A549 (cell line): ENCODE data around the gene SLC32A1. TPM values are rescaled to one million over a fixed set of nuclear protein-coding genes. Genes with fewer than 3 reads are reported as not detected.

ENCODE experiments used
- ATAC-seq, 2 experiments: fragments of 200-7000 bp in 1 of 2; fragments of >200 bp in 1 of 2; cut with Nextera tagmentation in 1 of 2; cut with Tn5 transposase in 1 of 2; 3 replicates each; pipeline versions ENCODE4 v1.8.0 to v1.9.1; 2018 to 2020; ENCODE audit warnings: mild to moderate bottlenecking in 1 of 2, moderate library complexity in 1 of 2
- CTCF ChIA-PET: fragments of 300-600 bp; sonication (Branson Sonifier 250); formaldehyde crosslinking; extraction: SDS; loops from one replicate; lab custom pipeline; 2021; ENCODE audit warnings: antibody characterized with exemption, inconsistent platforms; lab: Yijun Ruan, JAX
- POLR2A ChIA-PET: fragments of 350-600 bp; formaldehyde crosslinking; extraction: SDS; loops from one replicate; lab custom pipeline; 2021; ENCODE audit warnings: antibody characterized with exemption, inconsistent platforms; lab: Yijun Ruan, JAX
- DNase-seq, 2 experiments: peaks; one replicate each; pipeline versions ENCODE4 v3.0.0 to v3.0.0-alpha.2; 2011 to 2016; ENCODE audit warnings: low read depth in 1 of 2, low spot score in 1 of 2
- FAIRE-seq: peaks from 2 replicates; lab custom pipeline; 2011; peaks lifted over from hg19 to GRCh38; lab: Jason Lieb, UNC
- H3K27ac ChIP-seq, 2 experiments: fragments of >200 bp; sonication (Bioruptor Twin); formaldehyde crosslinking; 3 replicates each; pipeline ENCODE4 v1.5.1; 2016 to 2017
- H3K4me1 ChIP-seq: fragments of >200 bp; sonication (Bioruptor Twin); formaldehyde crosslinking; 3 replicates; pipeline ENCODE4 v1.6.1; 2016
- H3K4me2 ChIP-seq: fragments of >200 bp; sonication (Bioruptor Twin); formaldehyde crosslinking; 3 replicates; pipeline ENCODE4 v1.6.1; 2016
- H3K4me3 ChIP-seq: fragments of >200 bp; sonication (Bioruptor Twin); formaldehyde crosslinking; 3 replicates; pipeline ENCODE4 v1.5.1; 2016
- H3K9me3 ChIP-seq: fragments of >200 bp; sonication (Bioruptor Twin); formaldehyde crosslinking; 3 replicates; pipeline ENCODE4 v1.6.1; 2016
- ATOH8 ChIP-seq: fragments of 250-450 bp; sonication (Bioruptor Pico); IDR thresholded peaks from 2 replicates; pipeline ENCODE4 v1.5.0; 2020; ENCODE audit warnings: low read depth, mild to moderate bottlenecking, moderate library complexity
- CBX8 ChIP-seq: fragments of 200-600 bp; sonication (generic); IDR thresholded peaks from 2 replicates; pipeline ENCODE4 v1.6.1; 2016
- CTCF ChIP-seq: fragments of >200 bp; sonication (Bioruptor Twin); formaldehyde crosslinking; IDR thresholded peaks from 3 replicates; pipeline ENCODE4 v1.5.1; 2016
- ELK1 ChIP-seq: fragments of 150-350 bp; IDR thresholded peaks from 2 replicates; pipeline ENCODE4 v1.6.1; 2014; ENCODE audit warnings: low read depth, mild to moderate bottlenecking, low read length
- FOSB ChIP-seq: fragments of 250-450 bp; sonication (Bioruptor Pico); IDR thresholded peaks from 2 replicates; pipeline ENCODE4 v1.5.0; 2020; ENCODE audit warnings: mild to moderate bottlenecking, moderate library complexity
- FOXS1 ChIP-seq: fragments of 250-450 bp; sonication (Bioruptor Pico); IDR thresholded peaks from 2 replicates; pipeline ENCODE4 v1.5.0; 2020; ENCODE audit warnings: mild to moderate bottlenecking, moderate library complexity
- GATA3 ChIP-seq: IDR thresholded peaks from 2 replicates; pipeline ENCODE4 v1.6.1; 2012; ENCODE audit warnings: borderline replicate concordance
- HDAC2 ChIP-seq: fragments of 200-600 bp; sonication (generic); IDR thresholded peaks from 2 replicates; pipeline ENCODE4 v1.6.1; 2016
- KDM5A ChIP-seq: fragments of 200-600 bp; sonication (generic); IDR thresholded peaks from 2 replicates; pipeline ENCODE4 v1.6.1; 2016; ENCODE audit warnings: antibody characterized with exemption, mild to moderate bottlenecking
- MAZ ChIP-seq: fragments of 150-350 bp; IDR thresholded peaks from 2 replicates; pipeline ENCODE4 v1.6.1; 2014; ENCODE audit warnings: antibody characterized with exemption, low read depth, low read length, borderline replicate concordance
- MYC ChIP-seq: IDR thresholded peaks from 2 replicates; pipeline ENCODE4 v1.6.1; 2012; ENCODE audit warnings: mild to moderate bottlenecking, inconsistent platforms, low read length, improper control_type of control experiment, borderline replicate concordance
- NFE2L2 ChIP-seq: fragments of 150-350 bp; conservative IDR thresholded peaks from 2 replicates; pipeline ENCODE4 v1.6.1; 2014; ENCODE audit warnings: low read length
- NR3C1 ChIP-seq: fragments of >200 bp; sonication (Bioruptor Twin); formaldehyde crosslinking; IDR thresholded peaks from 3 replicates; pipeline ENCODE4 v1.6.1; 2017
- PHF8 ChIP-seq: fragments of 200-600 bp; sonication (generic); IDR thresholded peaks from 2 replicates; pipeline ENCODE4 v1.6.1; 2016; ENCODE audit warnings: low read depth, mild to moderate bottlenecking, antibody characterized with exemption, moderate library complexity, borderline replicate concordance
- RCOR1 ChIP-seq: fragments of 150-350 bp; IDR thresholded peaks from 2 replicates; pipeline ENCODE4 v1.6.1; 2014; ENCODE audit warnings: antibody characterized with exemption, low read length, low read depth
- REST ChIP-seq: fragments of 200-600 bp; sonication (generic); IDR thresholded peaks from 2 replicates; pipeline ENCODE4 v1.6.1; 2016; ENCODE audit warnings: antibody characterized with exemption, mild to moderate bottlenecking, moderate library complexity
- RFX5 ChIP-seq: fragments of 450-650 bp; IDR thresholded peaks from 2 replicates; pipeline ENCODE4 v1.7.1; 2014; ENCODE audit warnings: antibody characterized with exemption, mild to moderate bottlenecking, moderate library complexity
- SREBF2 ChIP-seq: fragments of 450-650 bp; IDR thresholded peaks from 2 replicates; pipeline ENCODE4 v1.6.1; 2014; ENCODE audit warnings: mild to moderate bottlenecking, moderate library complexity
- ZNF302 ChIP-seq: fragments of 250-450 bp; sonication (Bioruptor Pico); IDR thresholded peaks from 2 replicates; pipeline ENCODE4 v1.9.0; 2021; ENCODE audit warnings: inconsistent platforms, mild to moderate bottlenecking, moderate library complexity
- ZSCAN20 ChIP-seq: fragments of 250-450 bp; sonication (Bioruptor Pico); IDR thresholded peaks from 2 replicates; pipeline ENCODE4 v1.8.0; 2022; ENCODE audit warnings: mild to moderate bottlenecking, moderate library complexity
- WGBS: methylation state at CpG from one replicate; pipeline ENCODE4 v1.1.6; 2017; ENCODE audit errors: missing lambda C conversion rate; 5-methylcytosine and 5-hydroxymethylcytosine counted together
- polyA plus RNA-seq, 4 experiments: library from polyadenylated mRNA; depleted of rRNA in 3 of 4; stranded (reverse); fragments of >200 nt; fragmentation: RNase III in 1 of 4; extraction: RNeasy Plus Mini Kit Qiagen cat#74134 plus additional on column Dnase treatment in 1 of 4; gene quantifications; 2 replicates in 3 of 4; 3 replicates in 1 of 4; pipeline ENCODE4 v1.2.3, GENCODE V29; 2011 to 2017
- TF ChIP-seq, protein P1 (sequence below): fragments of 450-650 bp; IDR thresholded peaks from 2 replicates; pipeline ENCODE4 v1.6.1; 2014; ENCODE audit warnings: antibody characterized with exemption

The SLC32A1 gene
- polyA plus RNA-seq, 2 of the 4 experiments (the other 2 are of a cell fraction), result not detected

GRCh38 chr20:38731738-38732113, 7.4 kb downstream of the SLC32A1 start:
- DNase-seq, result no peak
- Histone ChIP-seq H3K27ac (no peak overlapping the region), H3K4me2 (peak overlapping the region; percentile 100), H3K9me3 (no peaks in the 10 kb centered on the region), H3K4me1 (peaks cover 5% of the 10 kb centered on the region; the same call in 1 of the 3 replicates), H3K4me3 (no peak overlapping the region; the same call in 2 of the 3 replicates)
- POLR2A ChIA-PET, result no interaction called here
- peak in 1 of 2 experiments; percentile 6; a peak in 2 of 6 replicates for ATAC-seq
- CTCF ChIA-PET, result interaction anchor here (0.7 to 4.1 kb wide), 29 partner anchors 9 to 116 kb away, joined by 3 to 52 read pairs (median 5); partner anchors contain the start of gene ACTR5
- 88% methylated on average over 1 of the region's 1 CpG for WGBS
- no peak for FAIRE-seq
- TF ChIP-seq CTCF (peak; percentile 16; the same call in 2 of the 3 replicates), NFE2L2 (no peak), CBX8 (peak; percentile 87)
- TF ChIP-seq, all 56 proteins: peak for 2

DNA sequence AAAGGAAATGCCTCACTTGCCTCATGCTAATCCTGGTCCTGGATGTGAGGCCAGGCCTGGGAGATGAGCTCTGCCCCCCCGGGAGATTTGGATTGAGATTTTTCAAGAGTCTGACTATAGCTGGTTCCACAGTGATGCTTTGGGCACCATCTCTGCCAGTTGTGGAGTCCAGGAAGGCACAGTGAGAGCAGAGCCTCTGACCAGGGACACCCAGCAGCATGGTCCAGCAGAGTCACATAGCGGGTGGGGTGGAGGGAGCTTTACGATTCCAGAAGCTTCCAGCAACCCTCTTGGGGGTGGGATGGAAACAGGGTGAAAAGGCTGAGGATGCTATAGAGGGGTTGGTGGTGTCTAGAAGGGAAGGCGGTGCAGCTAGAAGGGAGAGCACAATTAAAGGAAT, 8.7 kb downstream of the SLC32A1 start:
- no peaks in the 10 kb centered on the region for H3K9me3 ChIP-seq
- ChIA-PET CTCF (interaction anchor here (0.6 to 4.1 kb wide), 19 partner anchors 10 to 445 kb away, joined by 3 to 52 read pairs (median 3); partner anchors contain the start of genes ACTR5 and PPP1R16B), POLR2A (no interaction called here)
- H3K4me3 ChIP-seq, result no peak overlapping the region
- DNase-seq (no peak), FAIRE-seq (no peak), ATAC-seq (no peak)
- H3K27ac ChIP-seq, result no peak overlapping the region
- peaks cover 5% of the 10 kb centered on the region; the same call in 1 of the 3 replicates for H3K4me1 ChIP-seq
- WGBS, result 17% methylated on average over 4 of the region's 4 CpGs
- TF ChIP-seq ELK1 (no peak), GATA3 (no peak), RCOR1 (no peak), ZSCAN20 (CRISPR knock-in tag) (no peak), RFX5 (no peak), PHF8 (no peak), ZNF302 (no peak), MYC (no peak), FOXS1 (CRISPR knock-in tag) (no peak), SREBF2 (no peak), FOSB (CRISPR knock-in tag) (no peak), NR3C1 (no peak), CBX8 (no peak)
- TF ChIP-seq, protein P1, sequence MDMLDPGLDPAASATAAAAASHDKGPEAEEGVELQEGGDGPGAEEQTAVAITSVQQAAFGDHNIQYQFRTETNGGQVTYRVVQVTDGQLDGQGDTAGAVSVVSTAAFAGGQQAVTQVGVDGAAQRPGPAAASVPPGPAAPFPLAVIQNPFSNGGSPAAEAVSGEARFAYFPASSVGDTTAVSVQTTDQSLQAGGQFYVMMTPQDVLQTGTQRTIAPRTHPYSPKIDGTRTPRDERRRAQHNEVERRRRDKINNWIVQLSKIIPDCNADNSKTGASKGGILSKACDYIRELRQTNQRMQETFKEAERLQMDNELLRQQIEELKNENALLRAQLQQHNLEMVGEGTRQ, result no peak
- no peak overlapping the region for H3K4me2 ChIP-seq

GRCh38 chr20:38735172-38735571, 10.9 kb downstream of the SLC32A1 start:
- 26% methylated on average over 6 of the region's 6 CpGs for WGBS
- no peak for DNase-seq
- ChIA-PET CTCF (interaction anchor here (1.2 to 1.4 kb wide), 2 partner anchors 16 to 18 kb away, joined by 3 read pairs; no protein-coding TSS in a partner anchor), POLR2A (no interaction called here)
- ATAC-seq, result no peak
- Histone ChIP-seq H3K9me3 (no peaks in the 10 kb centered on the region), H3K27ac (no peak overlapping the region), H3K4me1 (peaks cover 5% of the 10 kb centered on the region; the same call in 1 of the 3 replicates), H3K4me3 (no peak overlapping the region), H3K4me2 (no peak overlapping the region)
- no peak for FAIRE-seq
- TF ChIP-seq CTCF (no peak), ATOH8 (no peak), MAZ (no peak), KDM5A (no peak), ZSCAN20 (CRISPR knock-in tag) (no peak), HDAC2 (no peak), REST (no peak), GATA3 (no peak), NR3C1 (no peak)
